GM12878 (cell line): ENCODE measurements around the gene IGLON5. TPM values are rescaled to one million over a fixed set of nuclear protein-coding genes. Genes with fewer than 3 reads are reported as not detected.

ENCODE experiments used
- ATAC-seq: fragments of 200-7000 bp; cut with Tn5 transposase; 3 replicates; pipeline ENCODE4 v1.9.1; 2020; ENCODE audit warnings: mild to moderate bottlenecking, moderate library complexity
- BruUV-seq: library from RNA; stranded (reverse); fragments of 400-500 nt; replicated peaks from 2 replicates; lab custom pipeline; 2021; lab: Mats Ljungman, UMichigan
- CTCF ChIA-PET: fragments of 300-600 bp; sonication (Branson Sonifier 250); formaldehyde crosslinking; extraction: SDS; loops from one replicate; lab custom pipeline; 2021; ENCODE audit warnings: inconsistent platforms; lab: Yijun Ruan, JAX
- POLR2A ChIA-PET: fragments of 350-600 bp; formaldehyde crosslinking; extraction: SDS; loops from one replicate; lab custom pipeline; 2021; ENCODE audit warnings: inconsistent platforms; lab: Charles Lee
- RAD21 ChIA-PET: fragments of 300-600 bp; sonication (Branson Sonifier 250); formaldehyde crosslinking; loops from one replicate; lab custom pipeline; 2023; ENCODE audit warnings: antibody characterized with exemption; ENCODE audit not compliant: unreplicated experiment; lab: Charles Lee
- SMC1A ChIA-PET: fragments of 300-600 bp; sonication (Branson Sonifier 250); formaldehyde crosslinking; loops from one replicate; lab custom pipeline; 2023; ENCODE audit not compliant: unreplicated experiment, uncharacterized antibody; lab: Charles Lee
- DNase-seq: peaks from one replicate; pipeline ENCODE4 v3.0.0-alpha.2; 2011; ENCODE audit warnings: low read depth, low spot score
- FAIRE-seq: peaks from 3 replicates; lab custom pipeline; 2011; peaks lifted over from hg19 to GRCh38; lab: Jason Lieb, UNC
- H2AFZ ChIP-seq: 2 replicates; pipeline ENCODE4 v1.6.0; 2011; ENCODE audit warnings: low read depth, low read length, control low read depth; ENCODE audit not compliant: control insufficient read depth
- H3K27ac ChIP-seq: 2 replicates; pipeline ENCODE4 v1.5.1; 2011; ENCODE audit warnings: control low read depth; ENCODE audit not compliant: control insufficient read depth, insufficient read depth
- H3K27me3 ChIP-seq, 2 experiments: replicated peaks in 1 of 2; 2 replicates each; pipeline versions ENCODE4 v1.6.0 to v1.6.1; 2011; ENCODE audit warnings: low read length in 1 of 2; ENCODE audit not compliant: control insufficient read depth in 2 of 2, insufficient read depth in 2 of 2
- H3K36me3 ChIP-seq, 2 experiments: 2 replicates each; pipeline ENCODE4 v1.5.1; 2011; ENCODE audit warnings: low read length in 1 of 2; ENCODE audit not compliant: control insufficient read depth in 2 of 2, insufficient read depth in 2 of 2
- H3K4me1 ChIP-seq: 2 replicates; pipeline ENCODE4 v1.6.1; 2011; ENCODE audit warnings: mild to moderate bottlenecking, low read length, moderate library complexity, mixed read lengths; ENCODE audit not compliant: control insufficient read depth, insufficient read depth
- H3K4me2 ChIP-seq: 2 replicates; pipeline ENCODE4 v1.6.0; 2011; ENCODE audit warnings: control low read depth; ENCODE audit not compliant: control insufficient read depth, insufficient read depth
- H3K4me3 ChIP-seq: fragments of 200-600 bp; sonication (generic); 2 replicates; pipeline ENCODE4 v1.5.1; 2016
- H3K79me2 ChIP-seq: 2 replicates; pipeline ENCODE4 v1.6.0; 2011; ENCODE audit warnings: low read length; ENCODE audit not compliant: control insufficient read depth, insufficient read depth
- H3K9ac ChIP-seq: 2 replicates; pipeline ENCODE4 v1.8.0; 2011; ENCODE audit warnings: low read length, control low read depth, mixed read lengths; ENCODE audit not compliant: control insufficient read depth, insufficient read depth
- H3K9me3 ChIP-seq: replicated peaks from 3 replicates; pipeline ENCODE4 v1.5.1; 2011; ENCODE audit warnings: mild to moderate bottlenecking, low read length; ENCODE audit not compliant: control insufficient read depth, insufficient read depth
- H4K20me1 ChIP-seq: 2 replicates; pipeline ENCODE4 v1.6.0; 2011; ENCODE audit not compliant: control insufficient read depth, insufficient read depth
- CBX5 ChIP-seq: sonication (generic); IDR thresholded peaks from 2 replicates; pipeline ENCODE4 v1.6.1; 2016; ENCODE audit warnings: low read depth, moderate library complexity, mild to moderate bottlenecking, inconsistent platforms
- CEBPB ChIP-seq, 2 experiments: fragments of 150-350 bp in 1 of 2; IDR thresholded peaks; 2 replicates each; pipeline ENCODE4 v1.6.1; 2012 to 2014; ENCODE audit warnings: low read depth in 2 of 2, low read length in 2 of 2, borderline replicate concordance in 1 of 2, inconsistent platforms in 1 of 2
- ESRRA ChIP-seq: IDR thresholded peaks from 2 replicates; pipeline ENCODE4 v1.6.1; 2012; ENCODE audit warnings: mild to moderate bottlenecking, low read length, improper control_type of control experiment
- FOXK2 ChIP-seq: fragments of 450-650 bp; IDR thresholded peaks from 2 replicates; pipeline ENCODE4 v1.6.1; 2017; ENCODE audit warnings: mild to moderate bottlenecking, moderate library complexity
- GABPA ChIP-seq: IDR thresholded peaks from 2 replicates; pipeline ENCODE4 v1.6.1; 2014; ENCODE audit warnings: antibody characterized with exemption, low read depth, mild to moderate bottlenecking, inconsistent platforms
- GATAD2B ChIP-seq: fragments of 450-650 bp; conservative IDR thresholded peaks from 2 replicates; pipeline ENCODE4 v1.6.1; 2017; ENCODE audit warnings: low read depth, mild to moderate bottlenecking, moderate library complexity
- IKZF2 ChIP-seq, 2 experiments: fragments of 450-650 bp; IDR thresholded peaks; 2 replicates each; pipeline ENCODE4 v1.6.1; 2017; ENCODE audit warnings: mild to moderate bottlenecking in 2 of 2, moderate library complexity in 2 of 2
- POLR2AphosphoS5 ChIP-seq: IDR thresholded peaks from 2 replicates; pipeline ENCODE4 v1.6.1; 2011; ENCODE audit warnings: mild to moderate bottlenecking, low read length, inconsistent platforms
- POU2F2 ChIP-seq: IDR thresholded peaks from 3 replicates; pipeline ENCODE4 v1.6.1; 2011; ENCODE audit warnings: low read depth, mild to moderate bottlenecking, low read length, borderline replicate concordance
- PRDM15 ChIP-seq: fragments of 450-650 bp; formaldehyde crosslinking; IDR thresholded peaks from 2 replicates; pipeline ENCODE4 v1.4.0; 2020; ENCODE audit warnings: mild to moderate bottlenecking, moderate library complexity
- SREBF1 ChIP-seq: IDR thresholded peaks from 2 replicates; pipeline ENCODE4 v1.6.1; 2012; ENCODE audit warnings: mild to moderate bottlenecking, low read length
- WRNIP1 ChIP-seq: IDR thresholded peaks from 2 replicates; pipeline ENCODE4 v1.6.1; 2011; ENCODE audit warnings: low read depth, low read length, improper control_type of control experiment, borderline replicate concordance
- YBX1 ChIP-seq: fragments of 450-650 bp; IDR thresholded peaks from 2 replicates; pipeline ENCODE4 v1.6.1; 2016; ENCODE audit warnings: antibody characterized with exemption
- ZBTB11 ChIP-seq: fragments of 450-650 bp; formaldehyde crosslinking; IDR thresholded peaks from 2 replicates; pipeline ENCODE4 v1.5.0; 2022; ENCODE audit warnings: mild to moderate bottlenecking, missing genetic modification characterization
- ZNF217 ChIP-seq: fragments of 450-650 bp; IDR thresholded peaks from 2 replicates; pipeline ENCODE4 v1.6.1; 2017; ENCODE audit warnings: antibody characterized with exemption, mild to moderate bottlenecking
- WGBS: methylation state at CpG from one replicate; pipeline ENCODE4 v1.1.6; 2016; ENCODE audit warnings: low lambda C conversion rate; ENCODE audit not compliant: insufficient replicate concordance, insufficient coverage; ENCODE audit errors: missing lambda C conversion rate; 5-methylcytosine and 5-hydroxymethylcytosine counted together
- in situ Hi-C: fragments of 300-500 bp; cut with MboI; formaldehyde crosslinking; loops from 9 replicates; pipeline ENCODE4 v1.14.3; 2018; ENCODE audit warnings: mixed read lengths
- intact Hi-C: fragments of 100-400 bp; cut with micrococcal nuclease; formaldehyde crosslinking; loops from one replicate; pipeline ENCODE4 v1.14.2; 2022; ENCODE audit not compliant: unreplicated experiment
- polyA plus RNA-seq, 11 experiments: library from polyadenylated mRNA; depleted of rRNA in 4 of 11; unstranded in 6 of 11; stranded (reverse) in 5 of 11; fragments of >200 nt; fragmentation: Nextera tagmentation in 4 of 11; fragmentation: Illumina TruSeq in 1 of 11; extraction: Ambion mirVana in 4 of 11; extraction: Trizol in 1 of 11; gene quantifications; 1 replicate in 1 of 11; 2 replicates in 10 of 11; pipeline versions ENCODE4 v1.2.1 to v1.2.3, GENCODE V29; 2011 to 2016; ENCODE audit warnings: inconsistent platforms in 2 of 11, missing spikeins in 2 of 11, low read depth in 1 of 11
- total RNA-seq, 4 experiments: library from RNA; depleted of rRNA in 3 of 4; stranded (reverse); fragments of >200 nt in 3 of 4; fragmentation: Illumina TruSeq in 1 of 4; extraction: Trizol in 1 of 4; gene quantifications; 2 replicates each; pipeline versions ENCODE4 v1.2.1 to v1.2.3, GENCODE V29; 2013 to 2021

IGLON5 gene
- total and polyA plus RNA-seq, 10 of the 15 experiments (the other 5 are each of a cell fraction or from before 2014, with no cell fraction given): not detected

GRCh38 chr19:51372649-51373504 lies 61.4 kb downstream of the IGLON5 start, which contains the start of gene NKG7:
Gene NKG7, minus strand, starts transcription at chr19:51372654. Its CDS starts 119 bp downstream, at chr19:51372535.
- H4K20me1 ChIP-seq: no peaks in the 10 kb centered on the region
- no peaks in the 10 kb centered on the region for H3K36me3 ChIP-seq
- FAIRE-seq (peak; percentile 85), DNase-seq (peak; percentile 68), ATAC-seq (peak; percentile 67)
- in situ Hi-C loops (loop anchor here (25.0 kb wide), 1 partner anchor 1036 kb away; the partner anchor contains the start of gene KCNC3), intact Hi-C loops (no loop called here)
- peak within 1 kb of the TSS; percentile 58; the same call in 1 of the 2 replicates for H3K4me3 ChIP-seq
- SMC1A ChIA-PET: interaction anchor here (1.0 to 2.5 kb wide), 4 partner anchors 13 to 26 kb away, joined by 3 to 8 read pairs (median 3); no protein-coding TSS in a partner anchor
- no peaks in the 10 kb centered on the region for H3K9me3 ChIP-seq
- H3K27ac ChIP-seq: peak within 1 kb of the TSS; percentile 87
- peak within 1 kb of the TSS; percentile 71 for H3K4me2 ChIP-seq
- peaks cover 45% of the 10 kb centered on the region for H3K4me1 ChIP-seq
- no TSS peak for BruUV-seq
- H3K79me2 ChIP-seq: peaks cover 4% of the 10 kb centered on the region
- peak within 1 kb of the TSS; percentile 71 for H2AFZ ChIP-seq
- H3K9ac ChIP-seq: peak within 1 kb of the TSS; percentile 71
- 24% methylated on average over 9 of the region's 9 CpGs for WGBS
- no peaks in the 10 kb centered on the region for H3K27me3 ChIP-seq
- CTCF ChIA-PET: interaction anchor here (0.6 to 3.7 kb wide), 6 partner anchors 7 to 236 kb away, joined by 3 to 14 read pairs (median 3); partner anchors contain the start of gene SIGLEC10
- POLR2A ChIA-PET: interaction anchor here (0.6 to 4.2 kb wide), 4 partner anchors 17 to 258 kb away, joined by 3 to 32 read pairs (median 4); partner anchors contain the start of genes C19orf84 and SIGLEC10
- RAD21 ChIA-PET: interaction anchor here (1.7 to 2.5 kb wide), 2 partner anchors 22 to 45 kb away, joined by 7 to 23 read pairs; partner anchors contain the start of gene SIGLEC10
- TF ChIP-seq WRNIP1 (no peak), ZNF217 (no peak), ZBTB11 (CRISPR knock-in tag) (no peak), IKZF2 (IDR thresholded peaks at IDR 0.05) (peak; percentile 81 to 84), ESRRA (no peak), GABPA (no peak), PRDM15 (CRISPR knock-in tag) (no peak), POU2F2 (no peak; the same call in 2 of the 3 replicates), GATAD2B (peak; percentile 47; the same call in 1 of the 2 replicates), CEBPB (IDR thresholded peaks at IDR 0.05; ENCODE audit: borderline replicate concordance in 1 of 2, low read depth in 2 of 2, low read length in 2 of 2) (no peak), POLR2AphosphoS5 (peak; percentile 32; the same call in 1 of the 2 replicates), FOXK2 (no peak), CBX5 (no peak), YBX1 (no peak), SREBF1 (no peak)
